Measurements from ENCODE around the gene ECE2.

DNA sequence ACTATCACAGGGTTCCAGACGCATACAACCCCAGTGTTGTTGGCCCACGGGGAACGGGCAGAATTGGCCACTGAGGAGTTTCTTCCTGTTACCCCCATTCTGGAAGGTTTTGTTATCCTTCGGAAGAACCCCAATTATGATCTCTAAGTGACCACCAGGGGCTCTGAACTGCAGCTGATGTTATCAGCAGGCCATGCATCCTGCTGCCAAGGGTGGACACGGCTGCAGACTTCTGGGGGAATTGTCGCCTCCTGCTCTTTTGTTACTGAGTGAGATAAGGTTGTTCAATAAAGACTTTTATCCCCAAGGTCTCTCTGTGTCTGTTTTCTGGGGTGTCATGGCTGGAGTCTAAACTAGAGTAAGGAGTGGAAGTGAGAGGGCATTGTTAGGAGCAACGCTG, 32.9 kb downstream of the ECE2 start:
- TF ChIP-seq POLR2A (IDR thresholded peaks at IDR 0.05): no peak
- TF ChIP-seq, protein P1, sequence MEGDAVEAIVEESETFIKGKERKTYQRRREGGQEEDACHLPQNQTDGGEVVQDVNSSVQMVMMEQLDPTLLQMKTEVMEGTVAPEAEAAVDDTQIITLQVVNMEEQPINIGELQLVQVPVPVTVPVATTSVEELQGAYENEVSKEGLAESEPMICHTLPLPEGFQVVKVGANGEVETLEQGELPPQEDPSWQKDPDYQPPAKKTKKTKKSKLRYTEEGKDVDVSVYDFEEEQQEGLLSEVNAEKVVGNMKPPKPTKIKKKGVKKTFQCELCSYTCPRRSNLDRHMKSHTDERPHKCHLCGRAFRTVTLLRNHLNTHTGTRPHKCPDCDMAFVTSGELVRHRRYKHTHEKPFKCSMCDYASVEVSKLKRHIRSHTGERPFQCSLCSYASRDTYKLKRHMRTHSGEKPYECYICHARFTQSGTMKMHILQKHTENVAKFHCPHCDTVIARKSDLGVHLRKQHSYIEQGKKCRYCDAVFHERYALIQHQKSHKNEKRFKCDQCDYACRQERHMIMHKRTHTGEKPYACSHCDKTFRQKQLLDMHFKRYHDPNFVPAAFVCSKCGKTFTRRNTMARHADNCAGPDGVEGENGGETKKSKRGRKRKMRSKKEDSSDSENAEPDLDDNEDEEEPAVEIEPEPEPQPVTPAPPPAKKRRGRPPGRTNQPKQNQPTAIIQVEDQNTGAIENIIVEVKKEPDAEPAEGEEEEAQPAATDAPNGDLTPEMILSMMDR (IDR thresholded peaks at IDR 0.05): no peak

Measured in thyroid gland (tissue), 4 donors.